H1 (cell line): ENCODE measurements around the gene TXNIP. TPM values are rescaled to one million over a fixed set of nuclear protein-coding genes. Genes with fewer than 3 reads are reported as not detected.

ENCODE experiments used
- CTCF ChIA-PET: fragments of 300-600 bp; sonication (Branson Sonifier 250); formaldehyde crosslinking; loops from one replicate; lab custom pipeline; 2021; ENCODE audit not compliant: partially characterized antibody; lab: Charles Lee
- POLR2A ChIA-PET: fragments of 300-600 bp; sonication (Branson Sonifier 250); formaldehyde crosslinking; loops from one replicate; lab custom pipeline; 2021; ENCODE audit warnings: inconsistent platforms; ENCODE audit not compliant: partially characterized antibody; lab: Charles Lee
- DNase-seq, 2 experiments: peaks; one replicate each; pipeline versions ENCODE4 v3.0.0 to v3.0.0-alpha.2; 2010 to 2022; ENCODE audit warnings: low spot score in 2 of 2, low read depth in 1 of 2, mixed read lengths in 1 of 2
- FAIRE-seq: peaks from 2 replicates; lab custom pipeline; 2011; peaks lifted over from hg19 to GRCh38; lab: Jason Lieb, UNC
- H2AFZ ChIP-seq: 2 replicates; pipeline ENCODE4 v1.8.1; 2012; ENCODE audit warnings: low read length, inconsistent platforms
- H2AK5ac ChIP-seq: 2 replicates; pipeline ENCODE4 v1.6.1; 2013; ENCODE audit warnings: low read depth, low read length
- H2BK120ac ChIP-seq: replicated peaks from 2 replicates; pipeline ENCODE3; 2013; ENCODE audit warnings: low read depth, low read length, inconsistent platforms
- H2BK12ac ChIP-seq: 2 replicates; pipeline ENCODE4 v1.6.1; 2013; ENCODE audit warnings: low read depth, low read length
- H2BK15ac ChIP-seq: 2 replicates; pipeline ENCODE4 v1.6.1; 2013; ENCODE audit warnings: low read length
- H2BK20ac ChIP-seq: 2 replicates; pipeline ENCODE4 v1.6.1; 2013; ENCODE audit warnings: low read length
- H2BK5ac ChIP-seq: 2 replicates; pipeline ENCODE4 v1.6.1; 2013; ENCODE audit warnings: low read depth, low read length
- H3K14ac ChIP-seq: 2 replicates; pipeline ENCODE4 v1.6.1; 2013; ENCODE audit warnings: inconsistent platforms; ENCODE audit not compliant: insufficient read length
- H3K18ac ChIP-seq: 2 replicates; pipeline ENCODE4 v1.6.1; 2013; ENCODE audit warnings: low read length; ENCODE audit errors: extremely low read depth
- H3K23ac ChIP-seq: 2 replicates; pipeline ENCODE4 v1.6.1; 2013; ENCODE audit warnings: inconsistent platforms; ENCODE audit not compliant: insufficient read length
- H3K23me2 ChIP-seq: 2 replicates; pipeline ENCODE4 v1.6.1; 2013; ENCODE audit warnings: low read depth, low read length
- H3K27ac ChIP-seq: 2 replicates; pipeline ENCODE4 v1.6.1; 2011; ENCODE audit warnings: low read depth, low read length, inconsistent platforms
- H3K27me3 ChIP-seq, 4 experiments: replicated peaks in 1 of 4; 1 replicate in 1 of 4; 2 replicates in 3 of 4; pipeline versions ENCODE4 v1.6.1 to v1.8.1; 2011 to 2013; ENCODE audit warnings: low read length in 3 of 4, mild to moderate bottlenecking in 3 of 4, inconsistent platforms in 2 of 4, mixed read lengths in 2 of 4, moderate library complexity in 1 of 4; ENCODE audit not compliant: control insufficient read depth in 3 of 4, insufficient read depth in 3 of 4; ENCODE audit errors: extremely low read depth in 1 of 4
- H3K36me3 ChIP-seq, 4 experiments: 2 replicates each; pipeline versions ENCODE4 v1.6.1 to v1.8.1; 2011 to 2013; ENCODE audit warnings: mild to moderate bottlenecking in 4 of 4, low read length in 3 of 4, moderate library complexity in 2 of 4, control low read depth in 1 of 4, inconsistent platforms in 1 of 4; ENCODE audit not compliant: insufficient read depth in 4 of 4, control insufficient read depth in 2 of 4
- H3K4ac ChIP-seq: replicated peaks from 2 replicates; pipeline ENCODE3; 2013; ENCODE audit warnings: low read length, low read depth, mixed read lengths, inconsistent platforms; ENCODE audit not compliant: insufficient read length
- H3K4me1 ChIP-seq, 4 experiments: replicated peaks in 1 of 4; 1 replicate in 1 of 4; 2 replicates in 3 of 4; pipeline versions ENCODE4 v1.6.1 to v1.8.1; 2011 to 2013; ENCODE audit warnings: low read length in 3 of 4, inconsistent platforms in 2 of 4, mixed read lengths in 1 of 4; ENCODE audit not compliant: insufficient read depth in 4 of 4, control insufficient read depth in 3 of 4
- H3K4me2 ChIP-seq, 2 experiments: 2 replicates each; pipeline versions ENCODE4 v1.6.1 to v1.8.1; 2011 to 2013; ENCODE audit warnings: low read depth in 2 of 2, low read length in 2 of 2, control low read depth in 1 of 2, inconsistent platforms in 1 of 2, mild to moderate bottlenecking in 1 of 2; ENCODE audit not compliant: insufficient read depth in 1 of 2
- H3K4me3 ChIP-seq, 4 experiments: fragments of 200-600, 300-600 bp in 1 of 4; sonication (generic), shearing (Covaris generic), sonication (Bioruptor Twin) in 1 of 4; 2 replicates each; pipeline versions ENCODE4 v1.5.1 to v1.8.1; 2011 to 2016; ENCODE audit warnings: low read length in 4 of 4, low read depth in 3 of 4, control low read depth in 2 of 4, inconsistent platforms in 2 of 4, mild to moderate bottlenecking in 2 of 4, mixed read lengths in 1 of 4, moderate library complexity in 1 of 4; ENCODE audit not compliant: insufficient read depth in 2 of 4; ENCODE audit errors: extremely low read depth in 1 of 4
- H3K56ac ChIP-seq: replicated peaks from 2 replicates; pipeline ENCODE3; 2013; ENCODE audit warnings: low read depth, mild to moderate bottlenecking, mixed read lengths, low read length, inconsistent platforms; ENCODE audit not compliant: insufficient read length
- H3K79me1 ChIP-seq: 2 replicates; pipeline ENCODE4 v1.6.1; 2013; ENCODE audit warnings: low read depth, low read length, control low read depth
- H3K79me2 ChIP-seq, 2 experiments: 2 replicates each; pipeline versions ENCODE4 v1.6.1 to v1.8.1; 2012 to 2013; ENCODE audit warnings: low read length in 2 of 2, mild to moderate bottlenecking in 2 of 2, inconsistent platforms in 1 of 2; ENCODE audit not compliant: insufficient read depth in 2 of 2, control insufficient read depth in 1 of 2
- H3K9ac ChIP-seq, 4 experiments: replicated peaks in 1 of 4; 1 replicate in 1 of 4; 2 replicates in 3 of 4; pipeline versions ENCODE4 v1.6.1 to v1.8.1; 2011 to 2013; ENCODE audit warnings: low read depth in 3 of 4, low read length in 3 of 4, control low read depth in 2 of 4, mild to moderate bottlenecking in 2 of 4, moderate library complexity in 2 of 4, inconsistent platforms in 1 of 4; ENCODE audit errors: extremely low read depth in 1 of 4
- H3K9me3 ChIP-seq, 2 experiments: 2 replicates each; pipeline versions ENCODE4 v1.6.1 to v1.8.1; 2012 to 2013; ENCODE audit warnings: mild to moderate bottlenecking in 2 of 2, moderate library complexity in 2 of 2, control low read depth in 1 of 2, inconsistent platforms in 1 of 2, low read depth in 1 of 2, low read length in 1 of 2, mixed read lengths in 1 of 2; ENCODE audit not compliant: insufficient read depth in 2 of 2
- H4K20me1 ChIP-seq, 2 experiments: replicated peaks in 1 of 2; 2 replicates each; pipeline versions ENCODE3 to v1.8.1; 2011 to 2013; ENCODE audit warnings: inconsistent platforms in 2 of 2, low read length in 2 of 2, mild to moderate bottlenecking in 1 of 2; ENCODE audit not compliant: insufficient read depth in 2 of 2, control insufficient read depth in 1 of 2
- H4K5ac ChIP-seq: 2 replicates; pipeline ENCODE4 v1.6.1; 2013; ENCODE audit warnings: low read length, low read depth, mixed read lengths, inconsistent platforms; ENCODE audit not compliant: insufficient read length
- H4K8ac ChIP-seq: 2 replicates; pipeline ENCODE4 v1.8.0; 2013; ENCODE audit warnings: mild to moderate bottlenecking, moderate library complexity, low read length, inconsistent platforms; ENCODE audit not compliant: insufficient read depth; ENCODE audit errors: extremely low read depth
- H4K91ac ChIP-seq: replicated peaks from 2 replicates; pipeline ENCODE3; 2013; ENCODE audit warnings: low read length, mixed read lengths, inconsistent platforms; ENCODE audit not compliant: insufficient read length
- WGBS, 2 experiments: shearing (Covaris generic) in 1 of 2; methylation state at CpG; one replicate each; pipeline versions ENCODE4 v1.1.6 to v1.1.7; 2013 to 2015; ENCODE audit warnings: low lambda C conversion rate in 2 of 2, mixed read lengths in 2 of 2, inconsistent platforms in 1 of 2, low coverage in 1 of 2, missing lambda C conversion rate in 1 of 2; ENCODE audit not compliant: insufficient replicate concordance in 2 of 2, insufficient coverage in 1 of 2, insufficient read length in 1 of 2; ENCODE audit errors: extremely low coverage in 1 of 2, missing lambda C conversion rate in 1 of 2; 5-methylcytosine and 5-hydroxymethylcytosine counted together
- polyA plus RNA-seq, 7 experiments: library from polyadenylated mRNA; depleted of rRNA in 3 of 7; stranded (reverse) in 5 of 7; unstranded in 2 of 7; fragments of >200 nt in 5 of 7; fragments of 200-250 nt in 2 of 7; gene quantifications; 1 replicate in 5 of 7; 2 replicates in 1 of 7; 4 replicates in 1 of 7; pipeline versions ENCODE4 v1.2.1 to v1.2.3, GENCODE V29; 2011 to 2013; ENCODE audit warnings: missing spikeins in 2 of 7, mixed read lengths in 2 of 7
- total RNA-seq: library from RNA; stranded (reverse); fragmentation: NEBNext Ultra II Directional; extraction: Animal tissue kit (Norgen Biotek cat#: 25700); gene quantifications from 2 replicates; pipeline ENCODE4 v1.2.1, GENCODE V29; 2021

Gene TXNIP
- total and polyA plus RNA-seq, 2 of the 8 experiments (the other 6 are each of a cell fraction or from before 2014, with no cell fraction given), result 12.3 to 56.8 TPM

DNA sequence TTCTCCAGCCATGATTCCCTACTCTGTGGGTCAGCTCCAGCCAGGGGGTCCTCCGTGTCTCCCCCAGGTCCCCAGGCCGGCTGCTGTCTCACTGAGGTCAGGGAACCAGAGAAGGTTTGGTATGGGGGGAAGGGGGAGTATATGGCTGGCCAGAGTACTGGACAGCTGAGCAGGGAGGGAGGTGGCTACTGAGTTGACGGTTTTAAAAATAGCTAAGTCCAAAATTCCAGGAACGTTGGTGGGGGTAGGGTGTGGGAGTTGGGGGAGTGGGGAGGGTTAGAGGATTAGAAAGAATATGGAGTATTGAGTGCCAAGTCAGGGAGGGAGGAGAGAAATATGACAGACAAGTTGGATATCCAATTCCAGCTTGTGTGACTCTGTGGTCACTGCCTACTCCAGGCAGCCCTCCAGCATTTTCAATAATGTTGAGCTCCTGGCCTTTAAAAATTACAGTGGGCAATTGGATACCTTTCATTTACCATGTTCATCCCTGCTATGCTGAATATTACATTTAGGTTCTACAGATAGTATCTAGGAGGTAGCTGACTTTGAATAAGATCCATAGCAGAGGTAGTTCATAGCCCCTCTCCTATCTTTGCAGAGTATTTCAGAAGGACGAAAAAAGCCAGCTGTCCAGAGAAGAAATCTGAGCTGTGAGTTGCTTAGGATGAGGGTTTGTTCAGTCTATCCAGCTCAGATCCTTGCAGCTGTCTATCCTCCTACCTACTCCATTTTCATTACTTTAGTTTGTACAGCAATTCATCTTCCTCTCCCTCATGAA lies 25.4 kb upstream of the TXNIP start, which contains the start of gene HJV:
HJV (minus strand) TSS at position 114 of the 781 bp plus-strand sequence. CDS start 1,504 bp downstream, outside the sequence.
- Histone ChIP-seq H3K4ac (no peak within 1 kb of the TSS), H3K18ac (no peak within 1 kb of the TSS), H3K56ac (no peak within 1 kb of the TSS), H2AK5ac (no peak within 1 kb of the TSS), H3K9ac (no peak within 1 kb of the TSS), H3K14ac (no peak within 1 kb of the TSS), H3K4me3 (no peak within 1 kb of the TSS), H2BK12ac (no peak within 1 kb of the TSS), H3K79me2 (no peaks in the 10 kb centered on the region), H2BK5ac (no peak within 1 kb of the TSS), H2AFZ (no peak within 1 kb of the TSS), H3K23ac (no peak within 1 kb of the TSS), H3K79me1 (no peaks in the 10 kb centered on the region), H3K4me2 (no peak within 1 kb of the TSS), H2BK20ac (no peak within 1 kb of the TSS), H3K9me3 (no peaks in the 10 kb centered on the region), H4K91ac (no peak within 1 kb of the TSS), H2BK15ac (no peak within 1 kb of the TSS), H3K27me3 (peaks cover 6 to 30% (median 24%) of the 10 kb centered on the region in 4 experiments), H4K20me1 (no peaks in the 10 kb centered on the region), H4K8ac (no peak within 1 kb of the TSS), H2BK120ac (no peak within 1 kb of the TSS), H3K27ac (no peak within 1 kb of the TSS), H3K23me2 (peaks cover 4% of the 10 kb centered on the region), H4K5ac (no peak within 1 kb of the TSS), H3K4me1 (peaks cover 4 to 9% (median 6%) of the 10 kb centered on the region in 4 experiments), H3K36me3 (no peaks in the 10 kb centered on the region)
- ChIA-PET POLR2A (interaction anchor here (1.1 to 1.7 kb wide), 4 partner anchors 16 to 30 kb away, joined by 3 to 15 read pairs (median 4); no protein-coding TSS in a partner anchor), CTCF (interaction anchor here (0.9 to 2.8 kb wide), 6 partner anchors 11 to 112 kb away, joined by 3 to 19 read pairs (median 4); partner anchors contain the start of gene ITGA10)
- 88 to 100% methylated on average over 1 to 5 of the region's 5 CpGs for WGBS, 2 experiments
- FAIRE-seq, result no peak
- no peak for DNase-seq
